A549 (cell line): ENCODE measurements around the gene FGD5.

Source experiments
- CHD2 ChIP-seq: fragments of 150-350 bp; IDR thresholded peaks from 2 replicates; pipeline ENCODE4 v1.6.1; 2014; ENCODE audit warnings: low read length; ENCODE audit not compliant: partially characterized antibody
- CHD4 ChIP-seq: fragments of 200-600 bp; sonication (generic); IDR thresholded peaks from 2 replicates; pipeline ENCODE4 v1.6.1; 2016; ENCODE audit warnings: antibody characterized with exemption, mild to moderate bottlenecking, borderline replicate concordance
- CTCF ChIP-seq: fragments of >200 bp; sonication (Bioruptor Twin); formaldehyde crosslinking; IDR thresholded peaks from 3 replicates; pipeline ENCODE4 v1.5.1; 2016
- E2F6 ChIP-seq: IDR thresholded peaks from 2 replicates; pipeline ENCODE4 v1.6.1; 2012; ENCODE audit warnings: low read depth, borderline replicate concordance
- EHMT2 ChIP-seq: fragments of 200-600 bp; sonication (generic); IDR thresholded peaks from 2 replicates; pipeline ENCODE4 v1.6.1; 2016; ENCODE audit warnings: antibody characterized with exemption, low read depth, mild to moderate bottlenecking, moderate library complexity
- EP300 ChIP-seq, 2 experiments: fragments of >200 bp; sonication (Bioruptor Twin); formaldehyde crosslinking; IDR thresholded peaks; 2 replicates in 1 of 2; 3 replicates in 1 of 2; pipeline ENCODE4 v1.6.1; 2016 to 2017
- HEYL ChIP-seq: fragments of 250-450 bp; sonication (Bioruptor Pico); IDR thresholded peaks from 2 replicates; pipeline ENCODE4 v1.8.0; 2021; ENCODE audit warnings: mild to moderate bottlenecking, moderate library complexity
- MAFK ChIP-seq: fragments of 450-650 bp; IDR thresholded peaks from 2 replicates; pipeline ENCODE4 v1.6.1; 2014; ENCODE audit not compliant: partially characterized antibody
- POLR2A ChIP-seq: IDR thresholded peaks from 2 replicates; pipeline ENCODE4 v1.6.1; 2012; ENCODE audit warnings: mild to moderate bottlenecking, low read length
- TF ChIP-seq, protein P1 (sequence below): IDR thresholded peaks from 2 replicates; pipeline ENCODE4 v1.6.1; 2012
- TF ChIP-seq, protein P2 (sequence below): fragments of >200 bp; sonication (Bioruptor Twin); formaldehyde crosslinking; IDR thresholded peaks from 3 replicates; pipeline ENCODE4 v1.6.1; 2016

DNA sequence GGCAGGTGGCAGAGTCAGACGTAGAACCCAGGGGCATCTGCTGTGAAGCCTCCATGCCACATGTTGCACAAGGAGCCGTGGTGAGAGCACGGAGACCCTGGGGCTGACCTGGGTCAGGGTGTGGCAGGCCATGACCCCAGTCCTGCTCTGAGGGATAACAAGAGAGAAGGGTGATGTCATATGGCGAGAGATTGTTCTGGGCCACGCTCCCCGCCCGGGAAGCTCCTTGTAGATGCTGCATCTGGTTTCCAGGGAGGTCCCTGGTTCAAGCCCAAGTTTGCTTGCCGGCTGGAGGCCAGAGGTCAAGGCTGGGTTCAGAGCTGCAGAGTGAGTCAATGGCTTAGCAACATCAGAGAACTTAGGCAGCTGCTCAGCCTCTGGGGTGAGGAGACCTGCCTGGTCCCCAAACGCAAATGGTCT, 17.3 kb downstream of the FGD5 start:
- no peak for TF ChIP-seq CTCF
- TF ChIP-seq CHD4, result no peak
- TF ChIP-seq, protein P1, sequence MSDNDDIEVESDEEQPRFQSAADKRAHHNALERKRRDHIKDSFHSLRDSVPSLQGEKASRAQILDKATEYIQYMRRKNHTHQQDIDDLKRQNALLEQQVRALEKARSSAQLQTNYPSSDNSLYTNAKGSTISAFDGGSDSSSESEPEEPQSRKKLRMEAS, result no peak
- no peak for TF ChIP-seq EHMT2
- no peak for TF ChIP-seq POLR2A
- no peak for TF ChIP-seq CHD2
- no peak for TF ChIP-seq E2F6
- no peak for TF ChIP-seq MAFK
- TF ChIP-seq EP300 (IDR thresholded peaks at IDR 0.05), result no peak
- no peak for TF ChIP-seq HEYL (CRISPR knock-in tag)
- TF ChIP-seq, protein P2, sequence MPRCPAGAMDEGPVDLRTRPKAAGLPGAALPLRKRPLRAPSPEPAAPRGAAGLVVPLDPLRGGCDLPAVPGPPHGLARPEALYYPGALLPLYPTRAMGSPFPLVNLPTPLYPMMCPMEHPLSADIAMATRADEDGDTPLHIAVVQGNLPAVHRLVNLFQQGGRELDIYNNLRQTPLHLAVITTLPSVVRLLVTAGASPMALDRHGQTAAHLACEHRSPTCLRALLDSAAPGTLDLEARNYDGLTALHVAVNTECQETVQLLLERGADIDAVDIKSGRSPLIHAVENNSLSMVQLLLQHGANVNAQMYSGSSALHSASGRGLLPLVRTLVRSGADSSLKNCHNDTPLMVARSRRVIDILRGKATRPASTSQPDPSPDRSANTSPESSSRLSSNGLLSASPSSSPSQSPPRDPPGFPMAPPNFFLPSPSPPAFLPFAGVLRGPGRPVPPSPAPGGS, result no peak
